HG02623 (cell line): Measurements from ENCODE around the gene NDUFAF8.
A peak's percentile ranks its signal among the peaks of the same experiment; 100 is the strongest.

Source experiments
- ATAC-seq: cut with Tn5 transposase; IDR thresholded peaks from one replicate; pipeline ENCODE4 v1.9.1; 2021; ENCODE audit warnings: moderate library complexity; ENCODE audit not compliant: unreplicated experiment

The NDUFAF8 gene

DNA sequence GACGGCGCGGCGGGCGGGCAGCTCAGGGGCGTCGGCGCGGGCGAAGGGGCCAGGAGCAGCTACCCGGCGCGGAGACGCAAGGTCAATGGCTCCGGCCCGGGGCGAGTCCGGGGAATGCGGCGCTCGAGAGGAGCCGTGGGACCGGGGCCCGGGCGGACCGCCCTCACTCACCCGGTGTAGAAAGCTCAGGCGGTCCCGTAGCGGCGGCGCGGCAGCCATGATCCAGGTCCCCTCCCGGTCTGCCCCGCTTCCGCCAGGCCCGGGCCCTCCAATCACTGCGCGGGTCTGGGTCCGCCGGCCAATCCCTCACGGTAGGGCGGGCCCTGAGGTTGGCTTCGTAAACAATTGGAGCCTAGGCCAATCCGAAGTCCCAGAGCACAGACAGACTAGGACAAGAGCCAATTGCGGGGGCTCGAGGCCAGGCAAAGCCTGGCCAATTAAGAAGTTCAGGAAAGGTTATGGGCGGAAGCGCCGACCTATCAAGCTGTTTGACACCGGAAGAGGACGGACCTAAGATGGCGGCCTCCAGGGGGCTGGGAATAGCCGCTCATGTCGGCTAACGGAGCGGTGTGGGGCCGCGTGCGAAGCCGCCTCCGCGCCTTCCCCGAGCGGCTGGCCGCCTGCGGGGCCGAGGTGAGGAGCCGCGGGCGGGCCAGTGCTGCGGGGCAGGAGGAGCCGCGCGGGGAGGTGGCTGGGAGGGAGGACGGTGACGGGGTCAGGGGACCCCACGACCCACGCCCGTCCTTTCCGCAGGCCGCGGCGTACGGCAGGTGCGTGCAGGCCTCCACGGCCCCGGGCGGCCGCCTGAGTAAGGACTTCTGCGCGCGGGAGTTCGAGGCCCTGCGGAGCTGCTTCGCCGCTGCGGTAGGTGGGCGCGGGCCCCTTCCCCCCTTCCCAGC, at the start of gene NDUFAF8, which contains the start of gene TEPSIN:
Gene NDUFAF8, plus strand, starts transcription at position 504 of the 899 bp plus-strand sequence. Its CDS starts 46 bp downstream, at position 550.
Gene TEPSIN, minus strand, starts transcription at position 241 of the 899 bp plus-strand sequence. Its CDS starts 22 bp downstream, at position 219.
- peak; percentile 90 for ATAC-seq

DNA sequence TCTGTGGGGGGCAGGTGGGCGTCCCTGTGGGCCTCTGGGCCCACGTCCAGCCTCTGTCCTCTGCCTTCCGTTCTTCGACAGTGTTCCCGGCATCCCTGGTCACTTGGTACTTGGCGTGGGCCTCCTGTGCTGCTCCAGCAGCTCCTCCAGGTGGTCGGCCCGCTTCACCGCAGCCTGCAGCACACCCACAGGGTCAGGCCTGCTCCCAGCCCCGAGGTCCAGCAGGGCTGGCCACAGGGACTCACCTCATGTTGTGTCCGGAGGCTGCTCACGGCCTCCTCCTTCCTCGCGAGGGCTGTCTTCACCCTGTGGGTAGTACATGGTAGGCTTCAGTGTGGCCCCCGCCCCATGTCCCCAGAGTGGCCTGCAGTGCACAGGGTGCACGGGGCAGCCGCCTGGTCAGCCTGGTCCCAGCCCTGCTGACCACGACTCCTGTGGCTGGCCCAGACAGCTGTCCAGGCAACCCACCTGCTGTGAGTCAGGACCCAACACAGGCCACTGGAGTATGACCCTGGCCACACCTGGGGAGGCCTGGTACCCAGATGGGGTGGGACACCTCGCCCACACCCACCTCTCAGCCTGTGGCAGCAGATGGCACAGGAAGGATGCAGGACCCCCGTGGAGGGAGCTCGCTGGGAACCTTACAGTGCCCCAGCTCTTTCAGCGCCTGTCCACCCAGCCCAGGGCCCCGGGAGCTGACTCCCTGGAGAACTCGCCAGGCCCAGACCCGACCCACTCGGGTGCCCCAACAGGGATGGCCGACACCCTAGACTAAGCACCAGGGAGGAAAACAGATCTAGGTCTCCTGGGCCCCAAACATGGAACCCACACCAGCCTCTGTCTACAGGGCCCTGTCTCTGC, 49.2 kb upstream of the NDUFAF8 start:
- ATAC-seq, result no peak

- no peak for ATAC-seq
Observed at GRCh38 chr17:81190591-81190990, 48.5 kb upstream of the NDUFAF8 start.

GRCh38 chr17:81191116-81191515, 48.0 kb upstream of the NDUFAF8 start:
- no peak for ATAC-seq

DNA sequence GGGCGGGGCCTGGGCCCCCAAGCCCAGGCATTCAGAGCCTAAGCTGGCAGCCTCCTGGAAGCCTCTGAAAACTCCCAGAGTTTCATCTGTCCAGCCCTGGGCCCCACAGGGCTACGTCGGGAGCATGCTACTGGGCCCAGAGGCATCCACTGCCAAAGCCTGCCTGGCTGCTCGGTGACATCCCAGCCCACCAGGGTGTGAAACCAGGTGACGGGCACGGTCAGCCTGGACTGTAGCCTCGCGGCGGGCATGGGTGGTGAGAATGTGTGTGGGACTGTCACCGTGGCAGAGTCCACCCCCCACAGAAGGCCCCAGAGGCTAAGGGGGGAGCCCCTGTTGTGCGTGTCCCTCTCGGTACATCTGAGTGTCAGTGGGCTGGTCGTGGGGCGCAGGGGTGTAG, 47.5 kb upstream of the NDUFAF8 start:
- no peak for ATAC-seq

GRCh38 chr17:81192386-81193050, 46.6 kb upstream of the NDUFAF8 start:
- ATAC-seq, result no peak

DNA sequence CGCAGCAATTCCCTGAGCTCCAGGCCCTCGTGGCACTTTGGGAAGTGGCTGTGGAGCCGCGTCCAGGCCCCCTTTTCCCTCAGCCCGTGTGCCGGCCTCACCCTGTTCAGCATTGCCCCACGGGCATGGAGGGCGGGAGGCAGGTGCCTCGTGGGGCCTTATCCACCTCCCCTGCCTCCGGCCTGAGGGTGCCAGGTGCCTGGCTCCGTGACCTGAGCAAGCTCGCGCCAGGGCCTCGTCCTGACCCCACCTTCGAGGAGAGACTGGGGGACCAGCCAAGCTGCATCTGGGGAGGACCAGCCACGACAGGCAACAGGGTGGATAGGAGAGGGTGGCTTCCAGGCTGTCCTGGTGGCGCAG, 46.1 kb upstream of the NDUFAF8 start:
- no peak for ATAC-seq

DNA sequence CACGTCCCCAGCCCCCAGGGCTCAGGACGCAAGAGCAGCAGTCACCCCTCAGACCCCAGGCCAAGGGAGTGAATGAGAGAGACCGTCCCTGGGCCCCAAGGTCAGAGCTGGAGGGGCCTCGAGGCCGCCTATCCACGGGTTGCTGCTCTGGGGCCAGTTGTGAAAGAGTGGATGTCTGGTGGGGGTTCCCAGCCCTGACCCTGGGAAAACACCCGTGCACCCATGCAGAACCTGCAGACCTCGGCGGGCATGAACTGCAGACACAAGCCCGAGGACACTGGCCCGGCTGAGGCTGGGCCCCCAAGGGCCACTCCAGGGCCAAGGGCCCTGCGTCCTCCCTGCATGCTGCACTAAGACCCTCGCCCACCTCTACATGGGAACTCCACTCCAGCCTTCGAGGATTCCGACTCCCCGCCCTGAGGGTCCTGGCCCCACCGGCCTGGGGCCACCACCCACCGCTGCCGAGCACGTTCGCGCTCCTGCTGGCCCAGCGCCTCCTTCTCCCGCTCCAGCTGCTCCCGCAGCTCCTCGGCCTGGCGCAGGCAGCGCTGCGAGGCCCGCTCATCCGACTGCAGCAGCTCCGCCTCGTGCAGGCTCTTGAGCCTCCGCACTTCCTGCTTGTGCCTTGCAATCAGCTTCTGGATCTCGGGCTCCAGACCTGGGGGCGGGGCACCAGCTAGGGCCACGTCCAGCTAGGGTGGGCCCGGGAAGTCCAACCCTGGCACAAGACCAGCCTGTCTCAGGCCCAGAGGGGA, 45.5 kb upstream of the NDUFAF8 start:
- no peak for ATAC-seq

DNA sequence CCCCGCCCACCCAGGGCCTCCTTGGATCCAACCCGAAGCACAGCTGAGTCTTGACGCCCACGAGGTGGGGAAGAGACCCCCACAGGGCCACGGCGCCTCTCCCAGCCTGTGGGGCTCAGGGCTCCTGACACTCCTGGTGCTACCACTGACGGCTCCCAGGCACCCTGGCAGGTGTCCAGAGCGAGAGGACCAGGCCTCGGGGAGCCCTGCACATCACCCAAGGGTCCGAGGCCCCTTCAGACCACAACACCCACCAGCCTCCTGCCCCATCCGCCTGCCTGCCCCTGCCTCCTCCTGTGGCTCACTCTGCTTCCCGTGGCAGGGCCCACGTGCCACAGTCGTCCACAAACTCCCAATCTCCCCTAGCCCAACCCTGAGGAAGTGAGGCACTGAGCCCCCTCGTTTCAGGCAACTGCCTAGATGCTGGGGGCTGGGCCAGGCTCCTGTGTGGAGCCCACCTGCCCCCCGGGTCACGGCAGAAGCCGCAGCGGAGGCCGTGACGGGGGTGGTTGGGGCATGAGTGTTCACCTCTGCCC, 44.8 kb upstream of the NDUFAF8 start:
- ATAC-seq, result no peak

DNA sequence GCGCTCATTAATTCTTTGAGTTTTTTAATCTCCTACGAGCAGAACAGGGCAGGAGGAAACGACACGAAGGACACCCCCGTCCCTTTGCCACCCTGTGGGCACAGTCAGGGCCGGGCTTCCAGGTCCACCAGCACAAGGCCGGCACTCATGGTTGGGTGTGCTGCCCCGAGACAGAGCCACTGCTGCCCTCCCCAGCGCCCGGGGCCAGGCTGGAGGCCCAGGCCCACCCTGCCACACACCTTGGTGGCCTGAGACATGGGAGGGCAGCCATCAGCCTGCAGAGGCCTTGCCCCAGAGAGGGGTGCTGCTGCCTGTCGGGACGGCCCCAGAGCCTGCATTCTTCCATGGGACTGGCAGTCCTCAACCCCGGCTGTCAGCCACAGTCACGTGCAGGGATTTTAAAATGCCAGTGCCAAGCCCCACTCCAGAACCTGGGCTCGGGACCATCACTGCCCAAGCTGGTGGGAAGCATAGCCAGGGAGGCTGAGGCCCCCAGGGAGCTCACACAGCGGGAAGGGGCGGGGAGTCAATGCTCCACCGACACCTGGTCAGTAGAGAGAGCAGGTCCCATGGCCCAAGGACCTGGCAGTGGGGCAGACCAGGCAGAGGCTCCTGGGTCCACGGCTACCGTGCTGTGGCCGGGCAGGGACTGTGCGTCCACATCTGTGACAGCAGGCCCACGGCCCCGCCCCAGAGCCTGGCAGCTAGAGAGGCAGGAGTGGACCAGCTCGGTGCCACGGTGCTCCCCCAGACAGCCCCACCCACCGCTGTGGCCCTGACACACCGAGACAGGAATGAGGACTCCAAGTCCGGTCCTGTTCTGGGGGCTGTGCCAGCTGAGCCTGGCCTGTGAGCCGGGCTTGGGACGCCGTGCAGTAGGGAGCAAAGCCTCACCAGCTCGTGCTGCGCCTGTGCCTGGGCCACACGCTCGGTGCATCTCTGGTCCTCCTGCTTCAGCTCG, 43.9 kb upstream of the NDUFAF8 start:
- ATAC-seq, result no peak

DNA sequence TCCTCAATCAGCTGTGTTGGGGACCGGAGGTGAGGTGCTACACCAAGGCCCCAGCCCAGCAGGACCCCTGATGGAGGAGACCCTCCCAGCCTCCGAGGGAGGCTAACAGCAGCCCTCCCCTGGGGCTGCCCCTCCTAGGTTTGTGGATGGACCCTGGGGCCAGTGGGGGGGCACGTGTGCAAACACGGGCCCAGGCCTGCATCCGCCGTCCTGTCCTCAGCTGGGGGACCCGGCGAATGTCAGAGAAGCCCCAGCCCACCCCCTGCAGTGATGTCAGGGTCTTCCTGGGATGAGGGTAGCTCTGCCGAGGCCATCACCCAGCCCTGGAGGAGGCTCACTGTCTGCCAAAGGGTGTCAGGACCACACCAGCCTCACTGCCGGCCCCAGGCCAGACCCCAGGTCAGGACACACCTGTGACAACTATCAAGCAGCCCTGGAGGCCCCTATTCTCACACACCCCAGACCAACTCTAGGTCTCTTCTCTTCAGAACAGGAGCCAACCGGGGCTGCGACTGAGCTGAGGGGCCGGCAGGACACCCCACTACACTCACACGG, 43.1 kb upstream of the NDUFAF8 start:
- ATAC-seq, result no peak

DNA sequence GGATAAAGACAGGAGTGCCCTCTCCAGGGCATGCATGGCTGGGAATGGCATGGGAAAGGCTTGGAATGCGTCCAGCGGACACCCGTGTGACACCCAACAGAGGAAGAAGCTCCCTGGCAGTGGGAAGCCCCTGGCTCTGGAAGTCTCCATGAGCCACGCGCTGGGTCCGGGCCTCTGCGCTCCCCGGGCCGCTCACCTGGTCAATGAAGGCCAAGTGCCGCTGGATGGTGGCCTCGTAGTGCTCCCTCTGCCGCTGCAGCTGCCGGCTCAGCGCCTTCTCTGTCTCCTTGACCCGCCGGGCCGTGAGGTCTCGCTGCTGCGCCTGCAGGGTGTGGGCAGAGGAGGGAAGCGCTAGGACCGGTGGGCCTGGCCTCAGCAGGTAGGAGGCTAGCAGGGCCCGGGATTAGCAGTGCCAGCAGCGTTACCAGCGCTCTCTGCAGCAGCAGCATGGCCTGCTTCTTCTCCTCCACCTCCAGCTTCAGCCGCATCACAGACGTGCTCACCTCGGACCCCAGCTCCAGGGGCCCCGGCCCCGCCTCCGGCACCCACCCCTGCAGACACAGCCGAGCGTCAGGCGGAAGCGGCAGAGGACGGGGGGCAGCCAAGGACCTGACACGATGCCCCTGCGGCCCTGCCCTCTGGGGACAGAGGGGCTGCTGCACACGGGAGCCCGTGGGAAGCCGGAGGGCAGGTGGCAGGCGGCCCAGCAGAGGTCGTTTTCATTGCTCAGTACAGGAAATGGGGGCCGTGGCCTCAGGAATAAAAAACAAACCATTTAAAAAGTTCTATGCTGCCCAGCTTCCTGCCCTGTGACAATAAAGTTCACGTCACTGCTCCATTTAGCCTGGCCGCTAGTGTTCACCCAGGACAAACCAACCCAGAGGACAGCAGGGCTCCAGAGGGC, 42.4 kb upstream of the NDUFAF8 start:
- no peak for ATAC-seq

DNA sequence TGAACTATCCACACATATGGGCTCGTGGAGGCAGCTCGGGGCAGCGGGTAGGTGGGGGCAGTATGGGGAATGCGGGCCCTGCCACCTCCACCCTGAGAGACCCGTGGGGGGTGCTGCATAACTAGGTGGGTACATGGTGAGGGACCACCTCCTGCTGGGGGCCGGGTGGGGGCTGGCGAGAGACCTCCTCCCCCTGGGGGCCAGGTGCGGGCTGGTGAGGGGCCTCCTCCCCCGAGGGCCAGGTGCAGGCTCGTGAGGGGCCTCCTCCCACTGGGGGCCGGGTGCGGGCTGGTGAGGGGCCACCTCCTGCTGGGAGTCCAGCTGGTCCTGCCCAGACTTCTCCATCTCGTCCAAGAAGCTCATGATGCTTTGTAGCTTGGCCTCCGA, 41.7 kb upstream of the NDUFAF8 start:
- no peak for ATAC-seq

- no peak for ATAC-seq
Observed at GRCh38 chr17:81197831-81198490, 41.2 kb upstream of the NDUFAF8 start.

DNA sequence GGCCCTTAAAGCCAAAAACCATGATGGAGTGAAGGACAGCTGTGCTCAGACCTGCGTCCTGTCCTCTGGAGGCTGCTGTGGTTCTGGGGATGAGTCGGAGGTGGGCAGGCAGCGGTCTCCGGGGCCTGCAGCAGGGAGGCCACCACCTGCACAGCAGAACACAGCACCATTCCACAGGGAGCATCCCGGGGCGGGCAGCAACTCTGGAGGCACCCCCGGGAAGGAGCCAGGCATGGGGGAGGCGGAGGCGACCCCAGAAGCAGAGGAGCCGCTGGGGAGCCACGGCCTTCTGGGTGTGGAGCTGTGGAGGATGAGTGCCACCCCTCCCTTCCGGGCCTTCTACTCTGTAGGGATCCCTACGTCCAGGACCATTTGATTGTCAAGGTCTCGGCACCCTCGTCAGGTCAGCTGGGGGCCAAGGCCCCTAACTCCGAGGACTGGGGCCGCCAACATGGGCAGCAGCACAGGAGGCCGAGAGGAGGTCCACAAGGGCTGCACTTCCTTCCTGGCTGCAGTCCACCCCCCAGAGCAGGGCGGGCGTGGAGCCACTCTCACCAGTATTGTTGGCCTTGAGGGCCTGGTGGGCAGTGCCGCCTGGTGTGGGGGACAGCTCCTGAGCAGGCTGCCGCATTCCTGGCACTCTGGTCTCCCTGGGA, 40.2 kb upstream of the NDUFAF8 start:
- ATAC-seq, result no peak

DNA sequence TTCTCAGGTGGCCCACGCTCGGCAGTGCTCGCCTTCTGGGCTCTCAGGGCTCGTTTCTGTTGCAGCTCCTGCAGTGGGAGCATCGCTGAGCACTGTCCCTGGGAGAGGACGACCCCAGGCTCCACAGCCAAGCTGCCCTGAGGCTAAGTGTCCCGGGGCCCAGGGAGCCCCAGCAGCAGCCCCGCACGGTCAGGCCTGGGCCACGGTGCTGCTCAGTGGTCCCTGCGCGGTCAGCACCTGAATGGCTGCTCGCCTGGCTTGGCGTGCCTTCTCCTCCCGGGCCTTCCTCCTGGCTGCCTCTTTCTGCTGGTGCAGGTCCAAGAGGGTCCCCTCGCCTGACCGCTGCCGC, 39.7 kb upstream of the NDUFAF8 start:
- no peak for ATAC-seq

DNA sequence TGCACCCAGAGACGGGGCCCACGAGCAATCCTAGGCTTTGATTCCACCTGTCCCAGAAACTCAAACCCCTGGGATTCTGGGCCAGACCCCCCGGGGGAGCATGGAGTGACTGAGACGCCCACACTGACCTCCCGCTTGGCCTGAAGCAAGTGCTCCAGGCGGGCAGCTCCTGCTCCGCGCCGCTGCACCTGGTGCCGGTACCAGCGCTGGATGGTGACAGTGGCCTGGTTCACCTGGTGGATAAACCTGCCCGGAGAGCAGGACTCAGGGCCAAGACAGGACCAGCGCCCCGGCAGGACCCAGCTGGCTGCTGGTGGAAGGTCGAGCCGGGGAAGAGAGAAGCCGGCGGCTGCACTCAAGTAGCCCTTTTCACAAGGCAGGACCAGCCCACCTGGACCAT, 38.9 kb upstream of the NDUFAF8 start:
- no peak for ATAC-seq
